Measurements from ENCODE around the gene TDRD9.

The TDRD9 gene

DNA sequence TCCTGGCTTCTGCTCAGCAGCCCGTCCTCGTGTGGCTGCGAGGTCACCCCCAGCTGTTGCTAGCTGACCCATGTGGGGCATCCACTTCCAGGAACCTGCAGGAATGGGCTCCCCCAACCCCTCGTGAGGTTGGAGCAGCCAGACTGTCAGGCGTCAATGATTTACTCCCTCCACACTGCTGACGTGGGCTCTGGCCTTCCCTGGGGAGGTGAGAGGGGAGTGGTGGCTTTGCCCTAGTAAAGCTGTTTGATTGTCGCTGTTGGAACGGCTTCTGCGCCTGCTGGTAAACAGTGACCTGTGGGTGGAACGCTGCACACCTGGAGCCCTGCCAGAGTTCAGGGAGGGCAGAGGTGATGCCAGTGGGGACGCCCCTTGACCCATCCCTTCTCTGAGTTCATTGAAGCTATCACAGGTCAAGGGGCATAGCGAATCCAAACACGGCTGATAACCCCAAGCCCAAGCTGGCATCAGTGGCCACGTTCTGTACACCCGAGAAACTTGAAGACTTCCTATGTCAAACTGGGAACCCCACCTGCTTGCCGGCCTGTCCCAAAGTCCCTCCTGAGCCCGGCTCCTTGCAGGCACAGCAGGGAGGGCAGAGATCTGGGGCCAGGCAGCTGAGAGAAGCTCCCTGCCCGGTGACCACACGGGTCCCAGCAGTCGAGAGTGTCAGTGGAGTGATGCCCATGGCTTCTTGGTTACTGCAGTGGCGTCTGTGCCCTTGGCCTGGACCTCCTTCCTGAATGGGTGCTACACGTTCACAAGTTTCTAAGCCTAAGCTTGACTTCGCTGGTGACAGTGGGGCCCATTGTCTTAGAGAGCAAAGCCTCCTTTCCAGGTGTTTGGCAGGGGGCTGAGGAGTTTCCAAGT is 160.0 kb downstream of the TDRD9 start:
- TF ChIP-seq REST (IDR thresholded peaks at IDR 0.05; ENCODE audit: low read depth) (no peak), ZBTB7A (IDR thresholded peaks at IDR 0.05; ENCODE audit: low read depth) (no peak), EP300 (IDR thresholded peaks at IDR 0.05; ENCODE audit: borderline replicate concordance) (no peak), TEAD4 (IDR thresholded peaks at IDR 0.05) (no peak), CEBPB (IDR thresholded peaks at IDR 0.05) (no peak), CREB1 (IDR thresholded peaks at IDR 0.05; ENCODE audit: low read depth) (no peak), FOXM1 (IDR thresholded peaks at IDR 0.05; ENCODE audit: borderline replicate concordance, low read depth) (no peak), MAX (IDR thresholded peaks at IDR 0.05) (no peak), TAF1 (IDR thresholded peaks at IDR 0.05; ENCODE audit: low read depth) (no peak), TCF12 (IDR thresholded peaks at IDR 0.05; ENCODE audit: low read depth) (no peak), YY1 (IDR thresholded peaks at IDR 0.05; ENCODE audit: low read depth) (no peak), NFIC (IDR thresholded peaks at IDR 0.05) (no peak), EGR1 (IDR thresholded peaks at IDR 0.05) (no peak), RAD21 (IDR thresholded peaks at IDR 0.05; ENCODE audit: low read depth) (no peak)
- TF ChIP-seq, protein P1, sequence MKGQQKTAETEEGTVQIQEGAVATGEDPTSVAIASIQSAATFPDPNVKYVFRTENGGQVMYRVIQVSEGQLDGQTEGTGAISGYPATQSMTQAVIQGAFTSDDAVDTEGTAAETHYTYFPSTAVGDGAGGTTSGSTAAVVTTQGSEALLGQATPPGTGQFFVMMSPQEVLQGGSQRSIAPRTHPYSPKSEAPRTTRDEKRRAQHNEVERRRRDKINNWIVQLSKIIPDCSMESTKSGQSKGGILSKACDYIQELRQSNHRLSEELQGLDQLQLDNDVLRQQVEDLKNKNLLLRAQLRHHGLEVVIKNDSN (IDR thresholded peaks at IDR 0.05), result no peak

DNA sequence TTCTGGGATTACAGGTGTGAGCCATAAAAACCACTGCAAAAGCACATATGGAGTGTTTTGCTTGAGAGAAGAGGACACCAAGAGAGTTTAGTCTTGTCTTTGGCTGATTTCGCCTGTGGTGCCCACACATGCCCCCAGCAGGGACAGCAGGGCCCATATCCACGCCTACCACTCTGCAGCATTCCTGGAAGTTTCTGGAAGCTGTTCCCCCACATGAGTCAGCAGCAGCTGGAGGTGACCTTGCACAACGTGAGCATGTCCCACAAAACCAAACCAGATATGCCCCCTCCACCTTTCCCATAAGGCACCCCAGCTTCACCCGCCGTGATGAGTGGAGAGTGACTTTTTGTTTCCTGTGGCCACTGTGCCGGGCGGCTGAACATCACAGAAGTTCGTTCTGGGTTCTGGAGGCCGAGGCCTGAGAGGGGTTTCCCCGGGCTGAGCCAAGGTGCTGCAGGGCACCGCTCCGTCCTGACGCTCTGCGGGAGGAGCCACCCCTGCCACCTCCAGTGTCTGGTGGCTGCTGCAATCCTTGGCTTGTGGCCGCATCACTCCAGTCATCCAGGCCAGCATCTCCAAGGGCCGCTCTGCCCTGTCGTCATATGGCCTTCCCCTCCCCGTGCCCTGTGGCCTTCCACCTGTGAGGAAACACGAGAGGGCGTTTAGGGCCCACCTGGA is 162.0 kb downstream of the TDRD9 start:
- no peak for TF ChIP-seq TEAD4 (IDR thresholded peaks at IDR 0.05)
- no peak for TF ChIP-seq FOXM1 (IDR thresholded peaks at IDR 0.05; ENCODE audit: borderline replicate concordance, low read depth)
- no peak for TF ChIP-seq MAX (IDR thresholded peaks at IDR 0.05)
- no peak for TF ChIP-seq EGR1 (IDR thresholded peaks at IDR 0.05)
- TF ChIP-seq TAF1 (IDR thresholded peaks at IDR 0.05; ENCODE audit: low read depth), result no peak
- TF ChIP-seq EP300 (IDR thresholded peaks at IDR 0.05; ENCODE audit: borderline replicate concordance), result no peak

DNA sequence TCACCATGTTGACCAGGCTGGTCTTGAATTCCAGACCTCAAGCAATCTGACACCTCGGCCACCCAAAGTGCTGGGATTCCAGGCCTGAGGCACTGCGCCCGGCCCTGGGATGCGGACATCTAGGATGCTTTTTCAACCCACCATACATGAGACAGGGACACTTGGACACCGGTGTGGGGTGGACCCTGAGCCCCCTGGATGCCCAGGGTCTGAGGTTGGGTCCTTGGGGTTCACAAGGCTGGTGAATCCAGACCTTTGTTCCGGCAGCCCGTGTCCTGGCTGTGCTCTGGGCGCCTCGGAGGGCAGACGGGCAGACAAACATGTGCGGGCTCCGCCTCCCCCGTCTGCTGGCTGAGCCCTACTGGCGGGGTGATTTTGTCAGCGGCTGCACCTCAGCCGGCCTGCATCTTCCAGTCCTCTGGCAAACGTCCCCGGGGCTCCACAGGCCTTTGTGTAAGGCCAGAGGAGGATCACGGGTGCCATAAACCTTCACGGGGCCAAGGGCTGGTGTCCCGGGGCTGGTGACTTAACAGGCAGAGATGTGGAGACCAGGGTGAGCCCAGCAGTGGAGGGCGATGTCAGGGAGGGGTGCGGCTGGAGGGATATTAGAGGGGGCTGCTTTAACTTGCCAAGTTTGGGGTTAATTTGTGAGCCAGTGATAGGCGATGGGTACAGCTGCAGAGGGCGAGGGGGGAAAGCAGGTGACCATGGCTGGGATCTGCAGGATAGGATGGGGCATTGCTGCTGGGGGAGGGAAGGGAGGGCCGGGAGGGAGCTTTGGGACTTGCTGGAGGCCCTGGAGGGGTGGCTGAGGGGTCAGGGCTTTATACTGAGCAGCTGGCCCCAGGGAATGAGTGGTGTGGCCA is 163.0 kb downstream of the TDRD9 start:
- TF ChIP-seq REST (IDR thresholded peaks at IDR 0.05; ENCODE audit: low read depth) (no peak), MAX (IDR thresholded peaks at IDR 0.05) (no peak), ZBTB7A (IDR thresholded peaks at IDR 0.05; ENCODE audit: low read depth) (no peak), EGR1 (IDR thresholded peaks at IDR 0.05) (no peak), YY1 (IDR thresholded peaks at IDR 0.05; ENCODE audit: low read depth) (no peak), CEBPB (IDR thresholded peaks at IDR 0.05) (no peak), NFIC (IDR thresholded peaks at IDR 0.05) (no peak), TAF1 (IDR thresholded peaks at IDR 0.05; ENCODE audit: low read depth) (no peak), RAD21 (IDR thresholded peaks at IDR 0.05; ENCODE audit: low read depth) (no peak), TEAD4 (IDR thresholded peaks at IDR 0.05) (no peak), CREB1 (IDR thresholded peaks at IDR 0.05; ENCODE audit: low read depth) (no peak)

- TF ChIP-seq REST (IDR thresholded peaks at IDR 0.05; ENCODE audit: low read depth) (no peak), FOXM1 (IDR thresholded peaks at IDR 0.05; ENCODE audit: borderline replicate concordance, low read depth) (no peak), TAF1 (IDR thresholded peaks at IDR 0.05; ENCODE audit: low read depth) (no peak), TCF12 (IDR thresholded peaks at IDR 0.05; ENCODE audit: low read depth) (no peak)
Observed at GRCh38 chr14:104091927-104092771, 163.9 kb downstream of the TDRD9 start.
